Measurements from ENCODE around the gene KIAA1328.

DNA sequence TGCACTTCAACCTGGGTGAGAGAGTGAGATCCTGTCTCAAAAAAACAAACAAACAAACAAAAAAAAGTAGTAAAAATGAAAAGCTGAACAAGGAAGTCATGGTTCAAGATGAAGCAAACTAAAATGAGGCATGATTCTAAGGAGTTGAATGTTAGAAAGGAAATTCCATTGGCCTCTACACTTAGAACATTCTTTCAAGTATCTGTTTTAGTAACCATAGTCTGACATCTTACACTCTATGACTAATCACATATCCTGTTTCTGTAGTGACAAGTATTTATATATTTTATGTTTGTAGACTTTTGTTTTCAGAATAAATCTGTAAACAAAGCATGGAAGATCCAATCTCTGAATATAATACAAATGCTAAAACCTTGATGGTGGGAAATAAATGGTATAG lies 164.1 kb downstream of the KIAA1328 start:
- TF ChIP-seq TAF1 (conservative IDR thresholded peaks at IDR 0.05): no peak
- no peak for TF ChIP-seq CTCF (IDR thresholded peaks at IDR 0.05; ENCODE audit: low read depth, low read length, missing input control)
- TF ChIP-seq EGR1 (IDR thresholded peaks at IDR 0.05; ENCODE audit: low read depth in 2 of 2): no peak
